ENCODE measurements around the gene ARPC2.

Gene ARPC2

DNA sequence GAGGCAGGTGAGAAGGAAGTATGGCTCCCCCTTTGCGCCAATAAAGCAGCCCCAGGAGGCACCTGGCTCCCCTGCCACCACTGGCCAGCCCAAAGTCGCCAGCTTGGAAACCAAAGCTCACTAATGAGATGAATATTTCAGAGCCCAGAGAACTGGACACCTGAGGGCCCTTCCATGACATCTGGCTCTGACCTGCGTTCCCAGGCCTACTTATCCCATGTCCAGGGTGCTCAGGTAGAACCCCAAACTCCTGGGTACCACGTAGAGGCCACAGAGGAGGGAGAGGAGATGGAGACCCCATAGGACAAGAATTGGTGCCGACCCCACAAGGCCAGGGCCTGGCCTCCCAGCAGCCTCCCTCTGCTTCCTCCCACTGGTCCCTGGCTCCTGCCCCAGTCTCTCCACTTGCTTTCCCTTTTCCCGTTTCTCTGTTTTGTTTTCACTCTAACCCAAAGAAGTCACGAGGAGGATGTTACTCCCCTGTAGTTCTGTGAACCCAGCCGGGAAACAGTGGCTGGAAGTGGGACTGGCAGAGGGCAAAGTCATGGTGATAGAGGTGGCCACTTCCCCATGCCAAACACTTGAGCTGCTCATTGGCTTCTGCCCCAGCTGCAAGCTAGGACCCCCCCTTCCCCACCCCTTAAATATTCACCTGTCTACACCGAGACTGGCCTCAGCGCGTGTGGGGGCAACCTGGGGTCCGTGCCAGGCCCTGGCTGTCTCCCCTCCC lies 74.5 kb downstream of the ARPC2 start:
- DNase-seq, result no peak

DNA sequence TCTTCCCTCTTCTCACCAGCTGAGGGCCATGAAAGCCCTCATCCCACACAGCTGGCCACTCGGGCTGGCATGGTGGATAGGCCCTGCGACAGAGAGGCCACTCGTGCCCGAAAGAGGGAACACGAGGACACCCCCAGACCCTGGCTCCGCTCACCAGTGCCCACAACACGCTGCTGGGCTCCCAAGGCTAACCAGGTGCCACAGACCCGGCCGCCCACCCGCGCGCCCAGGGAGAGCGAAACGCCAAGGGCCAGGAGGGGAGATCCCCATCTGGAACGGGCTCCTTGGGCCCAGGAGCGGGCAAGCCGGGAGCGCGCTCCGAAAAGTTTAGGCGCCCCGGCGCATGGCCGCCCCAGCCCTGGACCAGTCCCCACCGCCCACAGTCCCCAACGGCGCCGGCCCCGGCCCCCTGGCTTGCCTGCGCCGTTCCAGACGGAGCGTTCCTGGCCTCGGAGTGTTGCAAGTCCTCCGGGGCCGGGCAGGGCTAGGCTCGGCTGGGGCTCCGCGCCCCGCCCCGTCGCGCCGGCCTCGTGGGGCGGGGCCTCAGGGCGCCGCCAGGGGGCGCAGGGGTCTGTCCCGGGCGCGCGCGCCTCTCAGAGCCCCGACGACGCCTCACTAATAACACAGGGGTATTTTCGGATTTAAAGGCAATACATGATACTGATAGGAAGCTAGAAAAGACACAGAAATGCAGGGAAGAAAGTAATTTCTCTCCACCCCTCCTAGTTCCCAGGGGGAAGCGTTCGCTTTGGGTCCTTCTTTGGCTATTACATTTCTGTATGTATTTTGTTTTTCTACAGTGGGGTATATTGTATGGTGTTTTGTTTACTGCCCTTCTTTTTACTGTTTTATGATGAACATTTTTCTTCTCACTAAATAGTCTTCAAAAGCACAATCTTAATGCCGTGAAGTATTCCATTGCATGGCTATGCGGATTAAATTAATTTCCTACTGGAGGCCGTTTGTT lies 75.3 kb downstream of the ARPC2 start, which contains the start of gene TMBIM1:
Gene TMBIM1 (minus strand): TSS at position 456 of the 967 bp plus-strand sequence. CDS start 10,362 bp downstream, outside the sequence.
- DNase-seq, result peak; percentile 77

DNA sequence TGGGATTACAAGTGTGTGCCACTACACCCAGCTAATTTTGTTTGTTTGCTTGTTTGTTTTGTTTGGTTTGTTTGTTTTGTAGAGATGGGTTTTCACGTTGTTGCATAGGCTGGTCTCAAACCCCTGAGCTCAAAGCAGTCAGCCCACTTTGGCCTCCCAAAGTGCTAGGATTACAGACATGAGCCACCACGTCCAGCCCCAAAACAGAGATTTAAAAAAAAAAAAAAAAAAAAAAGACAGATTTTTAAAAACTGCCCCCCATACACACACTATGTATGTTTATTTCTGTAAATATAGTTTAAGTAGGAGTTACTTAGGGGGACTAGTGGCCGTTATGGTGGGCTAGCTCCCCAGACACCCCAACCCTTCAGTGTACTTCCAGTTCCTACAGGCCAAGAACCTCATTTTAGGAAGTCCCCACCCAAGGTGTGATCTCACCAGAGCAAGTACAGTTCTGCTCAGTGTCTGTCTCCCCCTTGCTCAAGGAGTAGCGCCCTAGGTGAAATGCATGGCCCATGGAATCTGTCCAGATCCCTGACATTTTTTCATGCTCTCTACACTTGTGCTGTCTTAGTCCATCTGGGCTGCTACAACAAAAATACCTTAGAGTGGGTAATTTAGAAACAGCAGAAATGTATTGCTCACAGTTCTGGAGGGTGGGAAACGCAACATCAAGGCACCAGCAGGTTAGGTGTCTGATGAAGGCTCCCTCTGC lies 76.9 kb downstream of the ARPC2 start:
- no peak for DNase-seq

DNA sequence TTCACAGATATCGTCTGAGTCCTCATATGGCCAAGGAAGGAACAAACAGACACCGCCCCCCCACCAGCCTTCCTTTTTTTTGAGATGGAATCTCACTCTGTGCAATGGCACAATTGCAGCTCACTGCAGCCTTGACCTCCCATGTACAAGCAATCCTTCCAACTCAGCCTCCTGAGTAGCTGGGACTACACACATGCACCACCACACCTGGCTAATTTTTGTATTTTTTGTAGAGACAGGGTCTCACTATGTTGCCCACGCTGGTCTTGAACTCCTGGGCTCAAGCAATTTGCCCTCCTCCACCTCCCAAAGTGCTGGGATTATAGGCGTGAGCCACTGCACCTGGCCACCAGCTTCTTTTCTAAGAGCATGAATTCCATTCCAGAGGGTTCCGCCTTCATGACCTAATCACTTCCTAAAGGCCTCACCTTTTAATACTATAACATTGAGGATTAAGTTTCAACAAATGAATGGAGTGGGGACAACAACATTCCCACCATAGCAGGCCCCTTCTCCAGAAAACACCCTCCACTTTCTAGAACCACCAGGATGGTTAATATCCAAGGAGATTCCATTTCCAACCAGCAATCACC lies 77.5 kb downstream of the ARPC2 start:
- DNase-seq, result no peak

DNA sequence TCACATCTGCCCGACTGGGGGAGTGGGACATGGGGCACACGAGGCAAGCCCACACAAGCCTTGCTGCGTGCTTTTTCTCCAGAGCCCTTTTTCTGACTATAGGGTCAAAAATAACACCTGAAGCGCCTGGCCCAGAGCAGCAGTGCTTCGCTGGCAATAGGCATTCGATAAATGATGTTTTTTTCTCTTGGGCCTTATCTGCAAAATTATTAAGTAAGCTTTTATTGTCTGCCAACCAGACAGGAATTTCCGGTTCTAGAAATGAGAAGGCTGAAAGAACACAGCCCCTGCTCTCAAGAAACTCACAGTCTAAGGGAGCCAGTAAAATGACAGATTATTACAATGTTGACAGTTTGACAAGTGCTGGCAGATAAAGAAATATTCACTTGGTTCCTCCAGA lies 78.0 kb downstream of the ARPC2 start:
- DNase-seq, result no peak

DNA sequence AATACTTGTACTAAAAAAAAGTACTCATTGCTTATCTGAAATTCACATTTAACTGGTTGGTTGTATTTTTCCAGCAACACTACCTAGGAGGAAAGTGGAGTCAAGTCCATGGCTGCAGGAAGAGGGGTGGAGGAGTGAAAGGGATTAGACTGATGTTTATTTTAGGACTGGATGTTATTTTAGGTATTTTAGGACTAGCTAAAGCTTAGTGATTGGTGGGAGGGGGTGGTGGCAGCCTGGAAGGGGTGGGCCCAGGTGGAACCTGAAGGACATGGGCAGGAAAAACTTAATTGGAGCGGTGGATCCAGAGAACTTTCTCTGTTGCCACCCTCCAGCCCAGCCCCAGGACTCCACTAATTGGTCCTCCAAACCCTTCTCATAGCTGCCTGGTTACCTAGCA lies 79.2 kb downstream of the ARPC2 start:
- DNase-seq, result no peak

DNA sequence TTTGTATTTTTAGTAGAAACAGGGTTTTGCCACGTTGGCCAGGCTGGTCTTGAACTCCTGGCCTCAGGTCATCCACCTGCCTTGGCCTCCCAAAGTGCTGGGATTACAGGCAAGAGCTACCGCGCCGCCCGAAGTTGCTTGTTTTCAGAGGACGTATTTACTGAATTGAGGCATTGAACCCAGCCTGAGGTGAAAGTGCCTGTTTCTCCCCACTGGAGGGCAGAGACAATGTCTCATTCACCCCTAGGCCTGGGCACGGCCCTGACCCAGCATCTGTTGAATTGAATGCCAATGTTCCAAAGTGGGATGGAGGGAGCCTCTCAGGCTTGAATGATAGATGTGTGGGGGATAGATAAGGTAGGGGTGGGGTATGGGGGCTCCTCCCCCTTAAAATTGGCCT lies 79.9 kb downstream of the ARPC2 start:
- peak; percentile 70 for DNase-seq

DNA sequence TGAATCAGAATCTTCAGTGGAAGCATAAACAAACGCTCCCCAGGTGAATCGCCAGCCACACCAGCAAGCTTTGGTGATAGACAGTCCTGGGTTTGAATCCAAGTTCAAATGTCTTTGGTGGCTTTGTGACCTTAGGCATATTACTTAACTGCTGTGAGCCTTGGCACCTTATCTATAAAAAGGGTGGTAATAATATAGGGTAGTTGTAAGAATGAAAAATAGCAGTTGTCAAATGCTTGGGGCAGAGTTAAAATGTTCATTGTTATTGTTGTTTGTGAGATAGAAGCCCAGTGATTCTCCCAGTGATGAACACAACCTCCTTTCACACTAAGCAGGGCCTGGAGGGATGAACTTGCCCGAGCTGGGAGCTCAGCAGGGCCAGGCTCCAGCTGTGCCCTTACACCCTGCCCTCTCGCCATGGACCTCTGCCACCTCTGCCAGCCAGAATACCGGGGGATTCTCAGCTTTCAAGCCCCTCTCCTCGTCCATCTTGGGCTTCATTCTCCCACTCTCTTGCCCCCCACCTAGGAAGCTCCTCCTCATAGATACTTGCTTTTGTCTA lies 81.4 kb downstream of the ARPC2 start:
- peak; percentile 54 for DNase-seq

DNA sequence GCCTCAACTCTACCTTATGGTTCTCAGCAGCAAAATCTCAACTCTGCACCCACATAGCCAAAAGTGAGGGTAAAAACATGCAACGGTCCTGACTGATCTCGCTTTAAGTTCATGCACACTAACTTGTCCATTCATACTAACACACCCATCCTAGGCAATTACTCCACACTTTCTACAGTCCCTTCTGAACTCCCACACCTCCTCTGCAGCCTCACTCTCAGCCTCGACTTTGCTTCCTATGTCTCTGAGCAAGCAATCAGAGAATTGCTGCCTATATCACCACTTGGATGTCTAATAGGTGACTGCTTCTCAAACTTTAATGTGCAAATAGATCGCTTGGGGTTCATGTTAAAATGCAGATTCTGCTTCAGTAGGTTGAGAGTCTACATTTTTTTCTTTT lies 83.2 kb downstream of the ARPC2 start:
- DNase-seq, result no peak

DNA sequence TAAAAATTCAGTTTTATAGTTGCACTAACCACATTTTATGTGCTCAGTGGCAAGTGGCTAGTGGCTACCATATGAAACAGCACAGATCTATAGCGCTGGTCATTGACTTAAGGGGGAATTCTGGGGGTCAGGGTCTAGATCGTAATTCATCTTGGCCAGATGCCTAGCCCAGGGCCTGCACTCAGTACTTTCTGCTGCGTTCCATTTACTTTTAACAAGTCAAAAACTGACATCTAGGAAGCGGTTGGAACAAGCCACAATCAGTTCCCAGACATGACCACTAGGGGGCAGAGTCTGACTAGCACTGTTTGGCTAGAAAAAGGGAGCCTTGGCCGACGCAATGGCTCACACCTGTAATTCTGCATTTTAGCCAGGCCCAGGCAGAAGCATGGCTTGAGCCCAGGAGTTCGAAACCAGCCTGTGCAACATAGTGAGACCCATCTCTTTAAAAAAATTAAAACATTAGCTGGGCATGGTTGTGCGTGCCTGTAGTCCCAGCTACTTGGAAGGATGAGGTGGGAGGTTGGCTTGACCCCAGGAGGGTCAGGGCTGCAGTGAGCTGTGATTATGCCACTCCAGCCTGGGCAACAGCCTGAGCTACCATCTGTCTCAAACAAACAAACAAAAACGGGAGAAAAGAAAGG lies 84.3 kb downstream of the ARPC2 start:
- peak; percentile 82 for DNase-seq

Data from midbrain (tissue), 1 donor.